ENCODE data around the gene IL18R1. TPM values are rescaled to one million over a fixed set of nuclear protein-coding genes. Genes with fewer than 3 reads are reported as not detected.

IL18R1 gene
- total and polyA plus RNA-seq, 9 of the 15 experiments (the other 6 are each of a cell fraction or from before 2014, with no cell fraction given) = 0.55 to 10.0 (median 2.5) TPM

DNA sequence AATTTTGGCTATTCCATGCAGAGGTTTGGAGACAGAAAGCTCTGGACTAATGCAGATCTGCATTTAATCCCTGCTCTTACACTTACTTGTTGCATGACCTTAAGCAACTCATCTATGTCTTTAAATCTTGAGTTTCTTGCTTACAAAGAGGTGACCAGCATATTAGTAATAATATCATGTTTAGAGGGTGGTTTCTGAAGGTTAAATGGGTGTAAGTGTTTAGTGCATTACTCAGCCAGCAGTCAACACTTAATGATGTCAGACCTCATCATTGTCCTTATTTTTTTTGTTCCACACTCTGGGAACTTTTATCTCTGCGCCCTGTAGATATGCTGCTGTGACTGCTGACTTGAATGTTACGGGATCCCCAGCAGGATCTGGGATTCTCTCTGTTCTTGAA is 42.6 kb upstream of the IL18R1 start:
- TF ChIP-seq SMARCA4 (IDR thresholded peaks at IDR 0.05) (no peak), SNAPC5 (CRISPR knock-in tag; IDR thresholded peaks at IDR 0.05) (no peak), FOSL1 (tag; conservative IDR thresholded peaks at IDR 0.05) (peak; percentile 36; the same call in 1 of the 2 replicates)
- TF ChIP-seq, protein P1, sequence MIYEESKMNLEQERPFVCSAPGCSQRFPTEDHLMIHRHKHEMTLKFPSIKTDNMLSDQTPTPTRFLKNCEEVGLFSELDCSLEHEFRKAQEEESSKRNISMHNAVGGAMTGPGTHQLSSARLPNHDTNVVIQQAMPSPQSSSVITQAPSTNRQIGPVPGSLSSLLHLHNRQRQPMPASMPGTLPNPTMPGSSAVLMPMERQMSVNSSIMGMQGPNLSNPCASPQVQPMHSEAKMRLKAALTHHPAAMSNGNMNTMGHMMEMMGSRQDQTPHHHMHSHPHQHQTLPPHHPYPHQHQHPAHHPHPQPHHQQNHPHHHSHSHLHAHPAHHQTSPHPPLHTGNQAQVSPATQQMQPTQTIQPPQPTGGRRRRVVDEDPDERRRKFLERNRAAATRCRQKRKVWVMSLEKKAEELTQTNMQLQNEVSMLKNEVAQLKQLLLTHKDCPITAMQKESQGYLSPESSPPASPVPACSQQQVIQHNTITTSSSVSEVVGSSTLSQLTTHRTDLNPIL (CRISPR knock-in tag; IDR thresholded peaks at IDR 0.05) = no peak
- TF ChIP-seq, protein P2, sequence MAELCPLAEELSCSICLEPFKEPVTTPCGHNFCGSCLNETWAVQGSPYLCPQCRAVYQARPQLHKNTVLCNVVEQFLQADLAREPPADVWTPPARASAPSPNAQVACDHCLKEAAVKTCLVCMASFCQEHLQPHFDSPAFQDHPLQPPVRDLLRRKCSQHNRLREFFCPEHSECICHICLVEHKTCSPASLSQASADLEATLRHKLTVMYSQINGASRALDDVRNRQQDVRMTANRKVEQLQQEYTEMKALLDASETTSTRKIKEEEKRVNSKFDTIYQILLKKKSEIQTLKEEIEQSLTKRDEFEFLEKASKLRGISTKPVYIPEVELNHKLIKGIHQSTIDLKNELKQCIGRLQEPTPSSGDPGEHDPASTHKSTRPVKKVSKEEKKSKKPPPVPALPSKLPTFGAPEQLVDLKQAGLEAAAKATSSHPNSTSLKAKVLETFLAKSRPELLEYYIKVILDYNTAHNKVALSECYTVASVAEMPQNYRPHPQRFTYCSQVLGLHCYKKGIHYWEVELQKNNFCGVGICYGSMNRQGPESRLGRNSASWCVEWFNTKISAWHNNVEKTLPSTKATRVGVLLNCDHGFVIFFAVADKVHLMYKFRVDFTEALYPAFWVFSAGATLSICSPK (IDR thresholded peaks at IDR 0.05; ENCODE audit: borderline replicate concordance) = no peak
- H2AFZ ChIP-seq (ENCODE audit: low read depth, low read length) = no peak overlapping the region
- in situ Hi-C loops (cut with MboI) = no loop called here
- no TSS peak for BruUV-seq (replicated peaks)
- CTCF ChIA-PET (ENCODE audit: low intra/inter-chr PET ratio) = no interaction called here
- no peak for DNase-seq (ENCODE audit: extremely low read depth in 1 of 4, low spot score in 3 of 4)
- no peaks in the 10 kb centered on the region for H3K79me2 ChIP-seq (ENCODE audit: control insufficient read depth, insufficient read depth, low read length)
- intact Hi-C loops (cut with micrococcal nuclease) = no loop called here
- FAIRE-seq = no peak
- no peak overlapping the region for H3K9ac ChIP-seq (ENCODE audit: insufficient read depth in 1 of 2, low read depth in 2 of 2, low read length in 2 of 2)
- H3K4me2 ChIP-seq (ENCODE audit: insufficient read depth, low read length) = no peak overlapping the region
- no peak for ATAC-seq
- WGBS (ENCODE audit: insufficient coverage, low coverage, missing lambda C conversion rate) = 25% methylated on average over 2 of the region's 2 CpGs
- no peaks in the 10 kb centered on the region for H4K20me1 ChIP-seq (replicated peaks; ENCODE audit: control insufficient read depth, insufficient read depth, low read length)
- H3K4me3 ChIP-seq = no peak overlapping the region
- POLR2A ChIA-PET = no interaction called here
- peaks cover 0 to 8% of the 10 kb centered on the region in 2 experiments; a peak in 3 of 5 replicates for H3K4me1 ChIP-seq (replicated peaks in 1 of 2; ENCODE audit: control insufficient read depth in 2 of 2, insufficient read depth in 2 of 2, low read length in 2 of 2)
- peaks cover 0 to 8% of the 10 kb centered on the region in 2 experiments; a peak in 1 of 5 replicates for H3K27me3 ChIP-seq (ENCODE audit: control insufficient read depth in 2 of 2, insufficient read depth in 2 of 2, low read length in 2 of 2)
- H3K9me1 ChIP-seq (ENCODE audit: control insufficient read depth, insufficient read depth, low read length) = no peaks in the 10 kb centered on the region
- H3K36me3 ChIP-seq (ENCODE audit: control insufficient read depth, insufficient read depth, low read length) = no peaks in the 10 kb centered on the region
- no peak overlapping the region for H3K27ac ChIP-seq (ENCODE audit: extremely low read depth, low read depth, low read length)
- H3K9me3 ChIP-seq (replicated peaks; ENCODE audit: control insufficient read depth, insufficient read depth, low read depth, low read length) = no peaks in the 10 kb centered on the region

Measured in K562 (cell line).